Measurements from ENCODE around the gene SPACA6.

DNA sequence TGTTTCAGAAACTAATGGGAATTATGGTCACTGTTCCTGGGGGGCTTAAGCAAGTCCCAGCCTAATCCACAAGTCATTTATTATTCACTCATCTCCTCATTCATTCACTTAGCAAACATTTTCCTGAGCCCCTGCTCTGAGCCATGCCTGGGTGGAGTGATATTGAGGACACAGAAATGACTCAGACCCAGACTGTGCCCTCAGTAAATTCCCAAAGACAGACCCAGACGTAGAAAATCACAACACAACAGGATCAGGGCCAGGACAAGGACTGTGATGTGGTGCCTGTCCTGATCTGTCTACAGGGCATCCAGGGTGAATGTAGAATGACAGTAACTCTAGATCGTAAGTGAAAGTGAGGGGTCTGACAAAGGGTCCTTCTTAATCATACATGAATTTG lies 7.0 kb upstream of the SPACA6 start:
- TF ChIP-seq POLR2A (IDR thresholded peaks at IDR 0.05): no peak
- TF ChIP-seq, protein P1, sequence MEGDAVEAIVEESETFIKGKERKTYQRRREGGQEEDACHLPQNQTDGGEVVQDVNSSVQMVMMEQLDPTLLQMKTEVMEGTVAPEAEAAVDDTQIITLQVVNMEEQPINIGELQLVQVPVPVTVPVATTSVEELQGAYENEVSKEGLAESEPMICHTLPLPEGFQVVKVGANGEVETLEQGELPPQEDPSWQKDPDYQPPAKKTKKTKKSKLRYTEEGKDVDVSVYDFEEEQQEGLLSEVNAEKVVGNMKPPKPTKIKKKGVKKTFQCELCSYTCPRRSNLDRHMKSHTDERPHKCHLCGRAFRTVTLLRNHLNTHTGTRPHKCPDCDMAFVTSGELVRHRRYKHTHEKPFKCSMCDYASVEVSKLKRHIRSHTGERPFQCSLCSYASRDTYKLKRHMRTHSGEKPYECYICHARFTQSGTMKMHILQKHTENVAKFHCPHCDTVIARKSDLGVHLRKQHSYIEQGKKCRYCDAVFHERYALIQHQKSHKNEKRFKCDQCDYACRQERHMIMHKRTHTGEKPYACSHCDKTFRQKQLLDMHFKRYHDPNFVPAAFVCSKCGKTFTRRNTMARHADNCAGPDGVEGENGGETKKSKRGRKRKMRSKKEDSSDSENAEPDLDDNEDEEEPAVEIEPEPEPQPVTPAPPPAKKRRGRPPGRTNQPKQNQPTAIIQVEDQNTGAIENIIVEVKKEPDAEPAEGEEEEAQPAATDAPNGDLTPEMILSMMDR (IDR thresholded peaks at IDR 0.05): no peak
